Breast epithelium (tissue), 3 donors: ENCODE results near the gene GRM2.

Experiments
- POLR2AphosphoS5 ChIP-seq, 3 donors: sonication (generic); formaldehyde crosslinking; IDR thresholded peaks; one replicate each; pipeline ENCODE4 v1.6.1; 2017; ENCODE audit warnings: antibody characterized with exemption in 3 of 3
- TF ChIP-seq, protein P1 (sequence below), 3 donors: fragments of 450-650 bp; IDR thresholded peaks; one replicate each; pipeline ENCODE4 v1.5.1; 2016 to 2017; ENCODE audit warnings: antibody characterized with exemption in 3 of 3, mild to moderate bottlenecking in 3 of 3, moderate library complexity in 3 of 3

DNA sequence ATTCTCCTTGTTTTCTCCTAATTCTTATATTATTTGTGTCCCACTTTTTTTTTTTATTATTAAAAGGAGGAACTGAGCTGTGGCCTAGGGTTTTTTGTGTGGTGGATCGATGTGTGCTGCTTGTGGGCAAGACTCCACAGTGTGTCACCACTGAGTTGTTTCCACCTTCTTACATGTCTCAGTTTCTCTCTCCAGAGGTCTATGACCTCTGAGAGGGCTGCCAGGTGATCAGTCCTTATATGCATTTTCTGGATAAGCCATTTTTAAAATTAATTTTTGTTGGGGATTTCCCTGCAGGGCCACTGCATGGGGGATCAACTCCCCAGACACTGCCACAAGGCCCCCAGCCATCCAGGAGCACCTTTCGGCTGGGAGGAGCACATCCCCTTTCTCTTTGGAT lies 44.4 kb downstream of the GRM2 start:
- TF ChIP-seq, protein P1, sequence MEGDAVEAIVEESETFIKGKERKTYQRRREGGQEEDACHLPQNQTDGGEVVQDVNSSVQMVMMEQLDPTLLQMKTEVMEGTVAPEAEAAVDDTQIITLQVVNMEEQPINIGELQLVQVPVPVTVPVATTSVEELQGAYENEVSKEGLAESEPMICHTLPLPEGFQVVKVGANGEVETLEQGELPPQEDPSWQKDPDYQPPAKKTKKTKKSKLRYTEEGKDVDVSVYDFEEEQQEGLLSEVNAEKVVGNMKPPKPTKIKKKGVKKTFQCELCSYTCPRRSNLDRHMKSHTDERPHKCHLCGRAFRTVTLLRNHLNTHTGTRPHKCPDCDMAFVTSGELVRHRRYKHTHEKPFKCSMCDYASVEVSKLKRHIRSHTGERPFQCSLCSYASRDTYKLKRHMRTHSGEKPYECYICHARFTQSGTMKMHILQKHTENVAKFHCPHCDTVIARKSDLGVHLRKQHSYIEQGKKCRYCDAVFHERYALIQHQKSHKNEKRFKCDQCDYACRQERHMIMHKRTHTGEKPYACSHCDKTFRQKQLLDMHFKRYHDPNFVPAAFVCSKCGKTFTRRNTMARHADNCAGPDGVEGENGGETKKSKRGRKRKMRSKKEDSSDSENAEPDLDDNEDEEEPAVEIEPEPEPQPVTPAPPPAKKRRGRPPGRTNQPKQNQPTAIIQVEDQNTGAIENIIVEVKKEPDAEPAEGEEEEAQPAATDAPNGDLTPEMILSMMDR (IDR thresholded peaks at IDR 0.05), result no peak
- no peak for TF ChIP-seq POLR2AphosphoS5 (IDR thresholded peaks at IDR 0.05)
